SK-N-MC (cell line): Measurements from ENCODE around the gene RHOT2.
"Not testable (repeated sequence)": the region's sequence is repeated elsewhere in the genome, so short reads cannot be mapped to it uniquely, and the experiment has no call there.

Experiments
- DNase-seq: peaks from one replicate; pipeline ENCODE4 v3.0.0-alpha.2; 2011; ENCODE audit warnings: low read depth, low spot score
- H3K27ac ChIP-seq: fragments of 200-600 bp; sonication (generic); 2 replicates; pipeline ENCODE4 v1.5.1; 2016; ENCODE audit warnings: mixed run types
- H3K36me3 ChIP-seq: fragments of 200-600 bp; sonication (generic); 2 replicates; pipeline ENCODE4 v1.6.1; 2017; ENCODE audit warnings: antibody characterized with exemption, low read length, mixed read lengths; ENCODE audit not compliant: insufficient read depth
- H3K4me3 ChIP-seq: fragments of 200-600 bp; sonication (generic); 2 replicates; pipeline ENCODE4 v1.5.1; 2016
- H3K9ac ChIP-seq: fragments of 200-600 bp; sonication (generic); 2 replicates; pipeline ENCODE4 v1.8.0; 2017; ENCODE audit warnings: mixed run types, mixed read lengths; ENCODE audit not compliant: insufficient read length
- H3K9me3 ChIP-seq: fragments of 200-600 bp; sonication (generic); 2 replicates; pipeline ENCODE4 v1.6.1; 2017; ENCODE audit warnings: low read depth, mild to moderate bottlenecking, antibody characterized with exemption, low read length, moderate library complexity, mixed read lengths
- EZH2 ChIP-seq: fragments of 200-600 bp; sonication (generic); IDR thresholded peaks from one replicate; pipeline ENCODE4 v1.6.1; 2017; ENCODE audit warnings: antibody characterized with exemption
- FOXP2 ChIP-seq: optimal IDR thresholded peaks from 2 replicates; pipeline ENCODE3; 2011; ENCODE audit warnings: mild to moderate bottlenecking, moderate library complexity; ENCODE audit not compliant: insufficient read depth; ENCODE audit errors: extremely low read length, control extremely low read depth
- POLR2AphosphoS5 ChIP-seq: IDR thresholded peaks from 2 replicates; pipeline ENCODE4 v1.6.1; 2012; ENCODE audit warnings: mild to moderate bottlenecking, low read depth, low read length, borderline replicate concordance

The RHOT2 gene

GRCh38 chr16:710500-711075 lies 42.7 kb downstream of the RHOT2 start:
- no peaks in the 10 kb centered on the region for H3K36me3 ChIP-seq
- DNase-seq, result no peak
- no peak overlapping the region for H3K9ac ChIP-seq
- TF ChIP-seq POLR2AphosphoS5 (no peak), EZH2 (no peak), FOXP2 (no peak)
- H3K4me3 ChIP-seq, result no peak overlapping the region
- H3K9me3 ChIP-seq, result no peaks in the 10 kb centered on the region
- no peak overlapping the region for H3K27ac ChIP-seq

- H3K27ac ChIP-seq, result no peak overlapping the region
- no peak overlapping the region for H3K9ac ChIP-seq
- no peaks in the 10 kb centered on the region for H3K9me3 ChIP-seq
- DNase-seq, result no peak
- no peak overlapping the region for H3K4me3 ChIP-seq
- TF ChIP-seq EZH2 (no peak), POLR2AphosphoS5 (no peak), FOXP2 (no peak)
- no peaks in the 10 kb centered on the region for H3K36me3 ChIP-seq
These were observed 43.2 kb downstream of the RHOT2 start for GRCh38 chr16:711084-711483.

- Histone ChIP-seq H3K9me3 (no peaks in the 10 kb centered on the region), H3K9ac (no peak overlapping the region), H3K4me3 (no peak overlapping the region), H3K36me3 (no peaks in the 10 kb centered on the region), H3K27ac (no peak overlapping the region)
- no peak for TF ChIP-seq EZH2
- no peak for TF ChIP-seq FOXP2
- no peak for TF ChIP-seq POLR2AphosphoS5
- DNase-seq, result no peak
These were observed 43.8 kb downstream of the RHOT2 start for GRCh38 chr16:711548-712320.

- H3K27ac ChIP-seq, H3K9me3 ChIP-seq, H3K9ac ChIP-seq, H3K4me3 ChIP-seq, DNase-seq, H3K36me3 ChIP-seq: not testable (repeated sequence)
These were observed 44.9 kb downstream of the RHOT2 start for GRCh38 chr16:712740-713250.

GRCh38 chr16:714079-714478 lies 46.1 kb downstream of the RHOT2 start:
- Histone ChIP-seq H3K27ac (no peak overlapping the region), H3K9ac (no peak overlapping the region), H3K9me3 (no peaks in the 10 kb centered on the region), H3K4me3 (no peak overlapping the region), H3K36me3 (no peaks in the 10 kb centered on the region)
- no peak for DNase-seq
- TF ChIP-seq EZH2, result no peak

- no peak within 1 kb of the TSS for H3K27ac ChIP-seq
- no peaks in the 10 kb centered on the region for H3K36me3 ChIP-seq
- DNase-seq, result no peak
- H3K9me3 ChIP-seq, result no peaks in the 10 kb centered on the region
- H3K4me3 ChIP-seq, result peak within 1 kb of the TSS; percentile 43
- TF ChIP-seq FOXP2 (no peak), EZH2 (no peak), POLR2AphosphoS5 (no peak)
- H3K9ac ChIP-seq, result no peak within 1 kb of the TSS
These were observed 46.9 kb downstream of the RHOT2 start, which contains the start of gene METRN for GRCh38 chr16:714558-715476. Gene METRN (plus strand): TSS chr16:715118. CDS start chr16:715290, 172 bp downstream.

- no peak overlapping the region for H3K27ac ChIP-seq
- TF ChIP-seq POLR2AphosphoS5 (no peak), EZH2 (peak; percentile 61), FOXP2 (no peak)
- DNase-seq, result no peak
- H3K4me3 ChIP-seq, result peak overlapping the region; percentile 43
- no peak overlapping the region for H3K9ac ChIP-seq
- no peaks in the 10 kb centered on the region for H3K36me3 ChIP-seq
- no peaks in the 10 kb centered on the region for H3K9me3 ChIP-seq
These were observed 47.7 kb downstream of the RHOT2 start for GRCh38 chr16:715477-716199.

GRCh38 chr16:716200-716568 lies 48.3 kb downstream of the RHOT2 start:
- no peaks in the 10 kb centered on the region for H3K36me3 ChIP-seq
- no peaks in the 10 kb centered on the region for H3K9me3 ChIP-seq
- TF ChIP-seq FOXP2 (no peak), EZH2 (no peak), POLR2AphosphoS5 (no peak)
- H3K4me3 ChIP-seq, result no peak overlapping the region
- H3K9ac ChIP-seq, result no peak overlapping the region
- H3K27ac ChIP-seq, result no peak overlapping the region
- no peak for DNase-seq
